GM12878 (cell line): Measurements from ENCODE around the gene FBXL14. TPM values are rescaled to one million over a fixed set of nuclear protein-coding genes. Genes with fewer than 3 reads are reported as not detected.

Experiments
- ATAC-seq: fragments of 200-7000 bp; cut with Tn5 transposase; 3 replicates; pipeline ENCODE4 v1.9.1; 2020; ENCODE audit warnings: mild to moderate bottlenecking, moderate library complexity
- BruUV-seq: library from RNA; stranded (reverse); fragments of 400-500 nt; replicated peaks from 2 replicates; lab custom pipeline; 2021; lab: Mats Ljungman, UMichigan
- CTCF ChIA-PET: fragments of 300-600 bp; sonication (Branson Sonifier 250); formaldehyde crosslinking; extraction: SDS; loops from one replicate; lab custom pipeline; 2021; ENCODE audit warnings: inconsistent platforms; lab: Yijun Ruan, JAX
- POLR2A ChIA-PET: fragments of 350-600 bp; formaldehyde crosslinking; extraction: SDS; loops from one replicate; lab custom pipeline; 2021; ENCODE audit warnings: inconsistent platforms; lab: Charles Lee
- RAD21 ChIA-PET: fragments of 300-600 bp; sonication (Branson Sonifier 250); formaldehyde crosslinking; loops from one replicate; lab custom pipeline; 2023; ENCODE audit warnings: antibody characterized with exemption; ENCODE audit not compliant: unreplicated experiment; lab: Charles Lee
- SMC1A ChIA-PET: fragments of 300-600 bp; sonication (Branson Sonifier 250); formaldehyde crosslinking; loops from one replicate; lab custom pipeline; 2023; ENCODE audit not compliant: unreplicated experiment, uncharacterized antibody; lab: Charles Lee
- DNase-seq: peaks from one replicate; pipeline ENCODE4 v3.0.0-alpha.2; 2011; ENCODE audit warnings: low read depth, low spot score
- FAIRE-seq: peaks from 3 replicates; lab custom pipeline; 2011; peaks lifted over from hg19 to GRCh38; lab: Jason Lieb, UNC
- H2AFZ ChIP-seq: 2 replicates; pipeline ENCODE4 v1.6.0; 2011; ENCODE audit warnings: low read depth, low read length, control low read depth; ENCODE audit not compliant: control insufficient read depth
- H3K27ac ChIP-seq: 2 replicates; pipeline ENCODE4 v1.5.1; 2011; ENCODE audit warnings: control low read depth; ENCODE audit not compliant: control insufficient read depth, insufficient read depth
- H3K27me3 ChIP-seq, 2 experiments: replicated peaks in 1 of 2; 2 replicates each; pipeline versions ENCODE4 v1.6.0 to v1.6.1; 2011; ENCODE audit warnings: low read length in 1 of 2; ENCODE audit not compliant: control insufficient read depth in 2 of 2, insufficient read depth in 2 of 2
- H3K36me3 ChIP-seq, 2 experiments: 2 replicates each; pipeline ENCODE4 v1.5.1; 2011; ENCODE audit warnings: low read length in 1 of 2; ENCODE audit not compliant: control insufficient read depth in 2 of 2, insufficient read depth in 2 of 2
- H3K4me1 ChIP-seq: 2 replicates; pipeline ENCODE4 v1.6.1; 2011; ENCODE audit warnings: mild to moderate bottlenecking, low read length, moderate library complexity, mixed read lengths; ENCODE audit not compliant: control insufficient read depth, insufficient read depth
- H3K4me2 ChIP-seq: 2 replicates; pipeline ENCODE4 v1.6.0; 2011; ENCODE audit warnings: control low read depth; ENCODE audit not compliant: control insufficient read depth, insufficient read depth
- H3K4me3 ChIP-seq: fragments of 200-600 bp; sonication (generic); 2 replicates; pipeline ENCODE4 v1.5.1; 2016
- H3K79me2 ChIP-seq: 2 replicates; pipeline ENCODE4 v1.6.0; 2011; ENCODE audit warnings: low read length; ENCODE audit not compliant: control insufficient read depth, insufficient read depth
- H3K9ac ChIP-seq: 2 replicates; pipeline ENCODE4 v1.8.0; 2011; ENCODE audit warnings: low read length, control low read depth, mixed read lengths; ENCODE audit not compliant: control insufficient read depth, insufficient read depth
- H3K9me3 ChIP-seq: replicated peaks from 3 replicates; pipeline ENCODE4 v1.5.1; 2011; ENCODE audit warnings: mild to moderate bottlenecking, low read length; ENCODE audit not compliant: control insufficient read depth, insufficient read depth
- H4K20me1 ChIP-seq: 2 replicates; pipeline ENCODE4 v1.6.0; 2011; ENCODE audit not compliant: control insufficient read depth, insufficient read depth
- BCL3 ChIP-seq: IDR thresholded peaks from 2 replicates; pipeline ENCODE4 v1.6.1; 2011; ENCODE audit warnings: borderline replicate concordance, low read depth, mild to moderate bottlenecking, moderate library complexity, low read length; ENCODE audit not compliant: insufficient read depth, poor library complexity, severe bottlenecking
- BRCA1 ChIP-seq: IDR thresholded peaks from 2 replicates; pipeline ENCODE4 v1.6.1; 2011; ENCODE audit warnings: low read depth, low read length, improper control_type of control experiment
- CBFB ChIP-seq: IDR thresholded peaks from 2 replicates; pipeline ENCODE4 v1.6.1; 2016; ENCODE audit warnings: antibody characterized with exemption, low read depth
- CBX3 ChIP-seq: fragments of 200-600 bp; sonication (generic); IDR thresholded peaks from 2 replicates; pipeline ENCODE4 v1.6.1; 2016; ENCODE audit warnings: low read depth, borderline replicate concordance
- E2F4 ChIP-seq: IDR thresholded peaks from 2 replicates; pipeline ENCODE4 v1.6.1; 2012; ENCODE audit warnings: low read depth, low read length, improper control_type of control experiment
- E2F8 ChIP-seq: fragments of 450-650 bp; IDR thresholded peaks from 2 replicates; pipeline ENCODE4 v1.6.1; 2018; ENCODE audit warnings: mild to moderate bottlenecking, low read depth, moderate library complexity; ENCODE audit not compliant: partially characterized antibody
- FOXK2 ChIP-seq: fragments of 450-650 bp; IDR thresholded peaks from 2 replicates; pipeline ENCODE4 v1.6.1; 2017; ENCODE audit warnings: mild to moderate bottlenecking, moderate library complexity
- GABPA ChIP-seq: IDR thresholded peaks from 2 replicates; pipeline ENCODE4 v1.6.1; 2014; ENCODE audit warnings: antibody characterized with exemption, low read depth, mild to moderate bottlenecking, inconsistent platforms
- HDAC6 ChIP-seq: fragments of 200-600 bp; sonication (generic); IDR thresholded peaks from one replicate; pipeline ENCODE4 v1.8.0; 2017; ENCODE audit warnings: antibody characterized with exemption; ENCODE audit not compliant: unreplicated experiment
- KDM1A ChIP-seq: fragments of 200-600 bp; sonication (generic); IDR thresholded peaks from 2 replicates; pipeline ENCODE4 v1.6.1; 2016; ENCODE audit warnings: borderline replicate concordance
- MYB ChIP-seq: fragments of 150-350 bp; IDR thresholded peaks from 2 replicates; pipeline ENCODE4 v1.6.1; 2014; ENCODE audit warnings: mild to moderate bottlenecking, low read depth, low read length, borderline replicate concordance
- NR2F1 ChIP-seq: fragments of 450-650 bp; conservative IDR thresholded peaks from 2 replicates; pipeline ENCODE4 v1.6.1; 2017; ENCODE audit warnings: mild to moderate bottlenecking
- POU2F2 ChIP-seq: IDR thresholded peaks from 3 replicates; pipeline ENCODE4 v1.6.1; 2011; ENCODE audit warnings: low read depth, mild to moderate bottlenecking, low read length, borderline replicate concordance
- RFX5 ChIP-seq: IDR thresholded peaks from 2 replicates; pipeline ENCODE4 v1.6.1; 2011; ENCODE audit warnings: low read depth, low read length, improper control_type of control experiment
- USF2 ChIP-seq: IDR thresholded peaks from 2 replicates; pipeline ENCODE4 v1.6.1; 2011; ENCODE audit warnings: low read depth, low read length, improper control_type of control experiment, borderline replicate concordance
- YY1 ChIP-seq: IDR thresholded peaks from 2 replicates; pipeline ENCODE4 v1.6.1; 2011; ENCODE audit warnings: low read depth, mild to moderate bottlenecking, low read length
- ZBED1 ChIP-seq: IDR thresholded peaks from 2 replicates; pipeline ENCODE4 v1.6.1; 2016; ENCODE audit warnings: borderline replicate concordance
- WGBS: methylation state at CpG from one replicate; pipeline ENCODE4 v1.1.6; 2016; ENCODE audit warnings: low lambda C conversion rate; ENCODE audit not compliant: insufficient replicate concordance, insufficient coverage; ENCODE audit errors: missing lambda C conversion rate; 5-methylcytosine and 5-hydroxymethylcytosine counted together
- in situ Hi-C: fragments of 300-500 bp; cut with MboI; formaldehyde crosslinking; loops from 9 replicates; pipeline ENCODE4 v1.14.3; 2018; ENCODE audit warnings: mixed read lengths
- intact Hi-C: fragments of 100-400 bp; cut with micrococcal nuclease; formaldehyde crosslinking; loops from one replicate; pipeline ENCODE4 v1.14.2; 2022; ENCODE audit not compliant: unreplicated experiment
- polyA plus RNA-seq, 11 experiments: library from polyadenylated mRNA; depleted of rRNA in 4 of 11; unstranded in 6 of 11; stranded (reverse) in 5 of 11; fragments of >200 nt; fragmentation: Nextera tagmentation in 4 of 11; fragmentation: Illumina TruSeq in 1 of 11; extraction: Ambion mirVana in 4 of 11; extraction: Trizol in 1 of 11; gene quantifications; 1 replicate in 1 of 11; 2 replicates in 10 of 11; pipeline versions ENCODE4 v1.2.1 to v1.2.3, GENCODE V29; 2011 to 2016; ENCODE audit warnings: inconsistent platforms in 2 of 11, missing spikeins in 2 of 11, low read depth in 1 of 11
- total RNA-seq, 4 experiments: library from RNA; depleted of rRNA in 3 of 4; stranded (reverse); fragments of >200 nt in 3 of 4; fragmentation: Illumina TruSeq in 1 of 4; extraction: Trizol in 1 of 4; gene quantifications; 2 replicates each; pipeline versions ENCODE4 v1.2.1 to v1.2.3, GENCODE V29; 2013 to 2021

FBXL14 gene
- total and polyA plus RNA-seq, 10 of the 15 experiments (the other 5 are each of a cell fraction or from before 2014, with no cell fraction given): 0.44 to 19.0 (median 2.9) TPM

- ATAC-seq (peak; percentile 80), DNase-seq (peak; percentile 77), FAIRE-seq (peak; percentile 87)
- in situ Hi-C loops (no loop called here), intact Hi-C loops (loop anchor here (1.0 to 5.0 kb wide), 4 partner anchors 21 to 416 kb away; no protein-coding TSS in a partner anchor)
- no peaks in the 10 kb centered on the region for H4K20me1 ChIP-seq
- ChIA-PET POLR2A (interaction anchor here (0.6 to 4.7 kb wide), 16 partner anchors 9 to 432 kb away, joined by 3 to 43 read pairs (median 4); no protein-coding TSS in a partner anchor), RAD21 (interaction anchor here (0.6 to 6.3 kb wide), 18 partner anchors 13 to 511 kb away, joined by 3 to 55 read pairs (median 4); no protein-coding TSS in a partner anchor), SMC1A (interaction anchor here (0.9 to 6.3 kb wide), 19 partner anchors 8 to 416 kb away, joined by 3 to 56 read pairs (median 8); no protein-coding TSS in a partner anchor), CTCF (interaction anchor here (0.8 to 5.4 kb wide), 13 partner anchors 12 to 426 kb away, joined by 3 to 55 read pairs (median 4); no protein-coding TSS in a partner anchor)
- BruUV-seq: no TSS peak
- H3K4me3 ChIP-seq: peak overlapping the region; percentile 66
- peak overlapping the region; percentile 81 for H3K27ac ChIP-seq
- no peaks in the 10 kb centered on the region for H3K9me3 ChIP-seq
- peak overlapping the region; percentile 66 for H3K9ac ChIP-seq
- H3K36me3 ChIP-seq: no peaks in the 10 kb centered on the region
- H3K27me3 ChIP-seq: peaks cover 0 to 5% of the 10 kb centered on the region in 2 experiments; a peak in 1 of 4 replicates
- H3K4me2 ChIP-seq: peak overlapping the region; percentile 100
- peaks cover 40% of the 10 kb centered on the region for H3K79me2 ChIP-seq
- H3K4me1 ChIP-seq: peaks cover 37% of the 10 kb centered on the region
- 1% methylated on average over 16 of the region's 16 CpGs for WGBS
- H2AFZ ChIP-seq: peak overlapping the region; percentile 85
- peak; percentile 60; the same call in 1 of the 2 replicates for TF ChIP-seq ZBED1
- peak; percentile 43 for TF ChIP-seq BCL3
- TF ChIP-seq E2F4: no peak
- TF ChIP-seq YY1: no peak
- TF ChIP-seq USF2: no peak
- TF ChIP-seq POU2F2: 0 out of 3 replicates have a peak, but pooled peaks have one; percentile 18
- peak; percentile 31 for TF ChIP-seq E2F8
- TF ChIP-seq CBFB: peak; percentile 99
- no peak for TF ChIP-seq HDAC6
- no peak for TF ChIP-seq CBX3
- no peak for TF ChIP-seq FOXK2
- TF ChIP-seq BRCA1: no peak
- no peak for TF ChIP-seq KDM1A
- TF ChIP-seq GABPA: 0 out of 2 replicates have a peak, but pooled peaks have one; percentile 15
- peak; percentile 98 for TF ChIP-seq NR2F1
- 0 out of 2 replicates have a peak, but pooled peaks have one; percentile 44 for TF ChIP-seq MYB
- no peak for TF ChIP-seq RFX5
Observed at GRCh38 chr12:1533602-1534304, 60.6 kb downstream of the FBXL14 start.
